Measurements from ENCODE around the gene TM9SF3. TPM values are rescaled to one million over a fixed set of nuclear protein-coding genes. Genes with fewer than 3 reads are reported as not detected.

TM9SF3 gene
- total RNA-seq, 1 donor from 2014 or later: 86.1 TPM

- intact Hi-C loops (cut with micrococcal nuclease): no loop called here
- Mint-ChIP-seq H3K27ac (no peak overlapping the region), H3K9me3 (no peaks in the 10 kb centered on the region), H3K36me3 (ENCODE audit: low read depth) (no peaks in the 10 kb centered on the region), H3K27me3 (peaks cover 24% of the 10 kb centered on the region), H3K4me1 (no peaks in the 10 kb centered on the region), H3K4me3 (no peak overlapping the region)
- DNase-seq: no peak
These were observed 81.4 kb downstream of the TM9SF3 start for GRCh38 chr10:96505150-96506136.

GRCh38 chr10:96502561-96503282 is 84.1 kb downstream of the TM9SF3 start:
- no peak overlapping the region for H3K27ac Mint-ChIP-seq
- no peaks in the 10 kb centered on the region for H3K9me3 Mint-ChIP-seq
- no peak for DNase-seq
- no peaks in the 10 kb centered on the region for H3K36me3 Mint-ChIP-seq (ENCODE audit: low read depth)
- intact Hi-C loops (cut with micrococcal nuclease): no loop called here
- no peak overlapping the region for H3K4me3 Mint-ChIP-seq
- H3K27me3 Mint-ChIP-seq: peaks cover 14% of the 10 kb centered on the region
- H3K4me1 Mint-ChIP-seq: no peaks in the 10 kb centered on the region

GRCh38 chr10:96501985-96502384 is 84.8 kb downstream of the TM9SF3 start:
- H3K9me3 Mint-ChIP-seq: no peaks in the 10 kb centered on the region
- peaks cover 14% of the 10 kb centered on the region for H3K27me3 Mint-ChIP-seq
- no peak overlapping the region for H3K27ac Mint-ChIP-seq
- H3K36me3 Mint-ChIP-seq (ENCODE audit: low read depth): no peaks in the 10 kb centered on the region
- H3K4me3 Mint-ChIP-seq: no peak overlapping the region
- intact Hi-C loops (cut with micrococcal nuclease): no loop called here
- DNase-seq: no peak
- no peaks in the 10 kb centered on the region for H3K4me1 Mint-ChIP-seq

- H3K27me3 Mint-ChIP-seq: peaks cover 15% of the 10 kb centered on the region
- intact Hi-C loops (cut with micrococcal nuclease): no loop called here
- H3K36me3 Mint-ChIP-seq (ENCODE audit: low read depth): no peaks in the 10 kb centered on the region
- no peaks in the 10 kb centered on the region for H3K4me1 Mint-ChIP-seq
- no peak overlapping the region for H3K4me3 Mint-ChIP-seq
- H3K27ac Mint-ChIP-seq: no peak overlapping the region
- no peaks in the 10 kb centered on the region for H3K9me3 Mint-ChIP-seq
- no peak for DNase-seq
These were observed 86.3 kb downstream of the TM9SF3 start for GRCh38 chr10:96500519-96500918.

- no peaks in the 10 kb centered on the region for H3K9me3 Mint-ChIP-seq
- H3K36me3 Mint-ChIP-seq (ENCODE audit: low read depth): no peaks in the 10 kb centered on the region
- no peaks in the 10 kb centered on the region for H3K4me1 Mint-ChIP-seq
- DNase-seq: no peak
- H3K27ac Mint-ChIP-seq: no peak overlapping the region
- no peak overlapping the region for H3K4me3 Mint-ChIP-seq
- intact Hi-C loops (cut with micrococcal nuclease): no loop called here
- H3K27me3 Mint-ChIP-seq: peaks cover 15% of the 10 kb centered on the region
These were observed 86.8 kb downstream of the TM9SF3 start for GRCh38 chr10:96500050-96500449.

GRCh38 chr10:96497391-96497790 is 89.4 kb downstream of the TM9SF3 start:
- Mint-ChIP-seq H3K27ac (no peak overlapping the region), H3K4me3 (no peak overlapping the region), H3K27me3 (peaks cover 15% of the 10 kb centered on the region), H3K36me3 (ENCODE audit: low read depth) (no peaks in the 10 kb centered on the region), H3K4me1 (no peaks in the 10 kb centered on the region), H3K9me3 (no peaks in the 10 kb centered on the region)
- intact Hi-C loops (cut with micrococcal nuclease): no loop called here
- DNase-seq: no peak

GRCh38 chr10:96496281-96496925 is 90.4 kb downstream of the TM9SF3 start:
- H3K36me3 Mint-ChIP-seq (ENCODE audit: low read depth): no peaks in the 10 kb centered on the region
- H3K9me3 Mint-ChIP-seq: no peaks in the 10 kb centered on the region
- intact Hi-C loops (cut with micrococcal nuclease): no loop called here
- DNase-seq: no peak
- H3K27ac Mint-ChIP-seq: no peak overlapping the region
- peaks cover 15% of the 10 kb centered on the region for H3K27me3 Mint-ChIP-seq
- H3K4me3 Mint-ChIP-seq: no peak overlapping the region
- H3K4me1 Mint-ChIP-seq: no peaks in the 10 kb centered on the region

- no peak for DNase-seq
- no peaks in the 10 kb centered on the region for H3K36me3 Mint-ChIP-seq (ENCODE audit: low read depth)
These were observed 91.3 kb downstream of the TM9SF3 start for GRCh38 chr10:96495544-96495943.

GRCh38 chr10:96494694-96495093 is 92.1 kb downstream of the TM9SF3 start:
- intact Hi-C loops (cut with micrococcal nuclease): no loop called here
- no peak overlapping the region for H3K4me3 Mint-ChIP-seq
- no peaks in the 10 kb centered on the region for H3K36me3 Mint-ChIP-seq (ENCODE audit: low read depth)

More at GRCh38 chr10:96495544-96495943, 91.3 kb downstream of the TM9SF3 start:
- intact Hi-C loops (cut with micrococcal nuclease): no loop called here
- Mint-ChIP-seq H3K27ac (no peak overlapping the region), H3K4me1 (no peaks in the 10 kb centered on the region), H3K27me3 (peaks cover 11% of the 10 kb centered on the region), H3K4me3 (no peak overlapping the region), H3K9me3 (no peaks in the 10 kb centered on the region)

GRCh38 chr10:96493871-96494525 is 92.8 kb downstream of the TM9SF3 start:
- DNase-seq: no peak
- H3K27me3 Mint-ChIP-seq: peaks cover 6% of the 10 kb centered on the region
- no peaks in the 10 kb centered on the region for H3K9me3 Mint-ChIP-seq
- no peak overlapping the region for H3K4me3 Mint-ChIP-seq
- H3K4me1 Mint-ChIP-seq: no peaks in the 10 kb centered on the region
- H3K36me3 Mint-ChIP-seq (ENCODE audit: low read depth): no peaks in the 10 kb centered on the region
- intact Hi-C loops (cut with micrococcal nuclease): no loop called here
- no peak overlapping the region for H3K27ac Mint-ChIP-seq

More at GRCh38 chr10:96494694-96495093, 92.1 kb downstream of the TM9SF3 start:
- no peak overlapping the region for H3K27ac Mint-ChIP-seq
- no peaks in the 10 kb centered on the region for H3K9me3 Mint-ChIP-seq
- peaks cover 11% of the 10 kb centered on the region for H3K27me3 Mint-ChIP-seq
- no peaks in the 10 kb centered on the region for H3K4me1 Mint-ChIP-seq
- no peak for DNase-seq

- no peaks in the 10 kb centered on the region for H3K36me3 Mint-ChIP-seq (ENCODE audit: low read depth)
- H3K4me1 Mint-ChIP-seq: no peaks in the 10 kb centered on the region
- H3K9me3 Mint-ChIP-seq: no peaks in the 10 kb centered on the region
- no peak overlapping the region for H3K27ac Mint-ChIP-seq
- no peak overlapping the region for H3K4me3 Mint-ChIP-seq
- peaks cover 6% of the 10 kb centered on the region for H3K27me3 Mint-ChIP-seq
- intact Hi-C loops (cut with micrococcal nuclease): no loop called here
- no peak for DNase-seq
These were observed 93.6 kb downstream of the TM9SF3 start for GRCh38 chr10:96493254-96493653.

- no peak for DNase-seq
- Mint-ChIP-seq H3K4me1 (no peaks in the 10 kb centered on the region), H3K36me3 (ENCODE audit: low read depth) (no peaks in the 10 kb centered on the region), H3K4me3 (no peak overlapping the region), H3K27me3 (peaks cover 2% of the 10 kb centered on the region), H3K9me3 (no peaks in the 10 kb centered on the region), H3K27ac (no peak overlapping the region)
- intact Hi-C loops (cut with micrococcal nuclease): no loop called here
These were observed 95.5 kb downstream of the TM9SF3 start for GRCh38 chr10:96491303-96491702.

- H3K27me3 Mint-ChIP-seq: peaks cover 8% of the 10 kb centered on the region
- no peak overlapping the region for H3K4me3 Mint-ChIP-seq
- H3K27ac Mint-ChIP-seq: no peak overlapping the region
- no peaks in the 10 kb centered on the region for H3K36me3 Mint-ChIP-seq (ENCODE audit: low read depth)
- no peaks in the 10 kb centered on the region for H3K4me1 Mint-ChIP-seq
- H3K9me3 Mint-ChIP-seq: no peaks in the 10 kb centered on the region
- no peak for DNase-seq
- intact Hi-C loops (cut with micrococcal nuclease): no loop called here
These were observed 98.5 kb downstream of the TM9SF3 start for GRCh38 chr10:96488161-96488935.

Measured in activated CD4-positive, alpha-beta T cell treated with anti-CD3 and anti-CD28 coated beads, Interleukin-2, amount 10 ng/mL, durations not matched to agents 24 days and 14 days (primary cell).